ENCODE measurements around the gene PBOV1.

The PBOV1 gene

DNA sequence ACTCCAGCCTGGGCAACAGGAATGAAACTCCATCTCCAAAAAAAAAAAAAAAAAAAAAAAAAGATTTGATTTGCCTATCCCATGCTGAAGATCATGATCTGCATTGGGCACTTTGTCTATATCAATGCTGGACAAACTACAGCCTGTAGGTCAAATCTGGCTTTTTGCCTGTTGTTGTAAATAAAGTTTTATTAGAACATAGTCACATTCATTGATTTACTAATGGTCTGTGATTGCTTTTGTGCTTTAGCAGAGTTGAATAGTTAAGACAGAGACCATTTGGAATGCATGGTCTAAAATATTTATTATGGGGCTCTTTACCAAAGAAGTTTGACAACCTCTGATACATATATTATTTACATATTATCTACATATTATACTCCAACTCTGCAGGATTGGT lies 14.0 kb downstream of the PBOV1 start:
- no peaks in the 10 kb centered on the region for H3K36me3 ChIP-seq (ENCODE audit: low read depth)
- H3K4me3 ChIP-seq (ENCODE audit: severe bottlenecking) = no peak overlapping the region
- no peak for ATAC-seq (ENCODE audit: low read depth)
- no peaks in the 10 kb centered on the region for H3K27me3 ChIP-seq (ENCODE audit: insufficient read depth, poor library complexity, severe bottlenecking)
- H3K27ac ChIP-seq (ENCODE audit: poor library complexity, severe bottlenecking) = no peak overlapping the region
- no peak for DNase-seq (ENCODE audit: low spot score)
- TF ChIP-seq, protein P1, sequence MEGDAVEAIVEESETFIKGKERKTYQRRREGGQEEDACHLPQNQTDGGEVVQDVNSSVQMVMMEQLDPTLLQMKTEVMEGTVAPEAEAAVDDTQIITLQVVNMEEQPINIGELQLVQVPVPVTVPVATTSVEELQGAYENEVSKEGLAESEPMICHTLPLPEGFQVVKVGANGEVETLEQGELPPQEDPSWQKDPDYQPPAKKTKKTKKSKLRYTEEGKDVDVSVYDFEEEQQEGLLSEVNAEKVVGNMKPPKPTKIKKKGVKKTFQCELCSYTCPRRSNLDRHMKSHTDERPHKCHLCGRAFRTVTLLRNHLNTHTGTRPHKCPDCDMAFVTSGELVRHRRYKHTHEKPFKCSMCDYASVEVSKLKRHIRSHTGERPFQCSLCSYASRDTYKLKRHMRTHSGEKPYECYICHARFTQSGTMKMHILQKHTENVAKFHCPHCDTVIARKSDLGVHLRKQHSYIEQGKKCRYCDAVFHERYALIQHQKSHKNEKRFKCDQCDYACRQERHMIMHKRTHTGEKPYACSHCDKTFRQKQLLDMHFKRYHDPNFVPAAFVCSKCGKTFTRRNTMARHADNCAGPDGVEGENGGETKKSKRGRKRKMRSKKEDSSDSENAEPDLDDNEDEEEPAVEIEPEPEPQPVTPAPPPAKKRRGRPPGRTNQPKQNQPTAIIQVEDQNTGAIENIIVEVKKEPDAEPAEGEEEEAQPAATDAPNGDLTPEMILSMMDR (IDR thresholded peaks at IDR 0.05; ENCODE audit: poor library complexity, severe bottlenecking) = no peak
- no peaks in the 10 kb centered on the region for H3K9me3 ChIP-seq (ENCODE audit: severe bottlenecking)
- H3K4me1 ChIP-seq (ENCODE audit: insufficient read depth, poor library complexity, severe bottlenecking) = no peaks in the 10 kb centered on the region

DNA sequence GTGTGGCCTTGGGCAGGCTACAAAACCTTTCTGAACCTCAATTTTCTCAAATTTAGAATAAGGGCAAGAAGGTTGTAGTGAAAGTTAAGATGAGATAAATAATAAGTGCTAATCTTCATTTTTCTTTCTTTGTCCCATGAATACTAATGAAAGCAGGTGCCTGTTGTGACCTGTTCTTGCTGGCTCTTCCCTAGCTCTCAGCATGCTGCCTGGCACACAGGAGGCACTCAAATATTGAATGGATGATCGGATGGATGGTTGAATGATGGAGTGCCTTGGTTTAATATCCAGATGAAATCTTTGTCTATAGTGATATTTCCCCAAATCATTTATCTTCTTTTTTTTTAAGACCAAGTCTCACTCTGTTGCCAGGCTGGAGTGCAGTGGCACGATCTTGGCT lies 15.0 kb downstream of the PBOV1 start:
- H3K27ac ChIP-seq (ENCODE audit: poor library complexity, severe bottlenecking) = no peak overlapping the region
- no peaks in the 10 kb centered on the region for H3K4me1 ChIP-seq (ENCODE audit: insufficient read depth, poor library complexity, severe bottlenecking)
- ATAC-seq (ENCODE audit: low read depth) (no peak), DNase-seq (ENCODE audit: low spot score) (no peak)
- H3K36me3 ChIP-seq (ENCODE audit: low read depth) = no peaks in the 10 kb centered on the region
- no peaks in the 10 kb centered on the region for H3K9me3 ChIP-seq (ENCODE audit: severe bottlenecking)
- TF ChIP-seq, protein P1 (IDR thresholded peaks at IDR 0.05; ENCODE audit: poor library complexity, severe bottlenecking) = no peak
- H3K4me3 ChIP-seq (ENCODE audit: severe bottlenecking) = no peak overlapping the region
- H3K27me3 ChIP-seq (ENCODE audit: insufficient read depth, poor library complexity, severe bottlenecking) = no peaks in the 10 kb centered on the region

DNA sequence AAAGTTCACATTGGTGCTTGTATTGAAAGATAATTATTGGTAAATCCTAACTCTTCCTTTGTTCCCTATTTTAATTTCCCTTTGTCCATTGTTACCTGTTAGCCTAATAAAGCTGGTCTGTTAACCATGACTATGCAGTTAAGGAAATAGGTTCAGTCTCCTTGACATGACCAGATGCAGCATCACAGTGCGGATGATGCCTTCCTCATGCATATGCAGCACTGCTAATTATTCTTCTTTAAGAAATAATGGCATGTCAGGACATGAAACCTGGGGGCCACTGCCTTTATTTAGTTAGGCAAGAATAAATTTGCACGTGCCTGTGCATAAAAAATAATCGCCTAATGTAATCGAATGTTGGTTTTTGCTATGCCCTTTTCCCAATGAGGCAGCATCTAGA lies 16.5 kb downstream of the PBOV1 start:
- Histone ChIP-seq H3K36me3 (ENCODE audit: low read depth) (no peaks in the 10 kb centered on the region), H3K4me1 (ENCODE audit: insufficient read depth, poor library complexity, severe bottlenecking) (no peaks in the 10 kb centered on the region), H3K4me3 (ENCODE audit: severe bottlenecking) (no peak overlapping the region), H3K9me3 (ENCODE audit: severe bottlenecking) (no peaks in the 10 kb centered on the region), H3K27ac (ENCODE audit: poor library complexity, severe bottlenecking) (no peak overlapping the region), H3K27me3 (ENCODE audit: insufficient read depth, poor library complexity, severe bottlenecking) (no peaks in the 10 kb centered on the region)
- DNase-seq (ENCODE audit: low spot score) (no peak), ATAC-seq (ENCODE audit: low read depth) (no peak)
- TF ChIP-seq, protein P1 (IDR thresholded peaks at IDR 0.05; ENCODE audit: poor library complexity, severe bottlenecking) = no peak

DNA sequence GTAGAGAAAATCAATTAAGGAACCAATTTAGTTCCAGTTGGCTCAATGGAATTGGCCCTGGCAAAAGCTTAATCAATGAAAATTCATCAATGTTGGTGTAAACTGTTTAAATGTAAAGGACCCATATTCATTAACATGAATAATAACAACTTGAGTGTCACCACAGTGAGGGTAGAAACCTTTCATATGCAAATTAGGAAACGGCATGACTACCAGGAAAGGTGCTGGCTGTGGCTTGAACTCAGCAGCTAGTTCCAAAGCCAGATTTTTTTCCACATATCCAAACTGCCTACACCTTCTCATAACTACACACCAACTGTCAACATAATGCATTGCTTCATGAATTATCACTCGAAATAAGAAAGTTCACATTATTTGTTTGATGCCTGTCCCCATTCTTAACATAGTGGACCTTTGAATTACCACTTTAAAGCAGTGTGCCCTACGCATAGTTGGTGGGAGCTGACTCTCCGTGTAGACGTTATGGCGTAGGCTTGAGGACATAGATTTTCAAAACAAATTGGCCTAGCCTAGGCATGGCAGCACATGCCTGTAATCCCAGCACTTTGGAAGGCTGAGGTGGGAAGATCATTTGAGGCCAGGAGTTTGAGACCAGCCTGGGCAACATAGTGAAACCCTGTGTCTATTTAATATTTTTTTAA lies 19.7 kb downstream of the PBOV1 start:
- TF ChIP-seq, protein P1 (IDR thresholded peaks at IDR 0.05; ENCODE audit: poor library complexity, severe bottlenecking) = no peak
- Histone ChIP-seq H3K9me3 (ENCODE audit: severe bottlenecking) (no peaks in the 10 kb centered on the region), H3K4me1 (ENCODE audit: insufficient read depth, poor library complexity, severe bottlenecking) (no peaks in the 10 kb centered on the region), H3K36me3 (ENCODE audit: low read depth) (no peaks in the 10 kb centered on the region), H3K4me3 (ENCODE audit: severe bottlenecking) (no peak overlapping the region), H3K27ac (ENCODE audit: poor library complexity, severe bottlenecking) (no peak overlapping the region), H3K27me3 (ENCODE audit: insufficient read depth, poor library complexity, severe bottlenecking) (no peaks in the 10 kb centered on the region)
- no peak for DNase-seq (ENCODE audit: low spot score)
- no peak for ATAC-seq (ENCODE audit: low read depth)

DNA sequence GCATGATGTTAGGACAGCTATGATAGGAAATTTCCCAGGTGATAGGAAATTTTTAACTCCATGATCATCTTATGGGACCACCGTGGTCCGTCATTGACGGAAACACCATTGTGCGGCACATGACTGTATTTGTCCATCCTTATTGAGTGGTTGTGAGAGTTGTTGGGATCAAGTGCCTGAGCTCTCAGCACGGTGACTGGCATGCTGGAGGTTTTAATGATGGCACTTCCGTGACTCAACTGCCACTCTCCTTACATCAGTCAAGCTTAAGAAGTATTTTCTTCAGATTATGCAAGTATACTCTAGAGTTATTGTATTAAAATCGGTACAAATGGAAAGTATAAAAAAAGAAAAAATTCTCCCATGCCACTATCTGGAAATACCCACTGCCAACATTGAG lies 20.7 kb downstream of the PBOV1 start:
- no peak overlapping the region for H3K27ac ChIP-seq (ENCODE audit: poor library complexity, severe bottlenecking)
- H3K27me3 ChIP-seq (ENCODE audit: insufficient read depth, poor library complexity, severe bottlenecking) = no peaks in the 10 kb centered on the region
- H3K4me1 ChIP-seq (ENCODE audit: insufficient read depth, poor library complexity, severe bottlenecking) = no peaks in the 10 kb centered on the region
- H3K9me3 ChIP-seq (ENCODE audit: severe bottlenecking) = no peaks in the 10 kb centered on the region
- no peak overlapping the region for H3K4me3 ChIP-seq (ENCODE audit: severe bottlenecking)
- ATAC-seq (ENCODE audit: low read depth) (no peak), DNase-seq (ENCODE audit: low spot score) (no peak)
- TF ChIP-seq, protein P1 (IDR thresholded peaks at IDR 0.05; ENCODE audit: poor library complexity, severe bottlenecking) = no peak
- H3K36me3 ChIP-seq (ENCODE audit: low read depth) = no peaks in the 10 kb centered on the region

All from RWPE2 (cell line).